GM23248 (cell line): ENCODE data around the gene CETN1. TPM values are rescaled to one million over a fixed set of nuclear protein-coding genes. Genes with fewer than 3 reads are reported as not detected.

ENCODE experiments used
- DNase-seq: peaks from one replicate; pipeline ENCODE4 v3.0.0-alpha.2; 2015
- H2AFZ ChIP-seq: fragments of 200-600 bp; sonication (generic); 2 replicates; pipeline ENCODE4 v1.6.1; 2016; ENCODE audit warnings: antibody characterized with exemption
- H3F3A ChIP-seq: fragments of 200-600 bp; sonication (generic); 2 replicates; pipeline ENCODE4 v1.6.1; 2016; ENCODE audit warnings: mild to moderate bottlenecking, antibody characterized with exemption, mixed run types; ENCODE audit not compliant: insufficient read depth
- H3K27ac ChIP-seq: fragments of 200-600 bp; sonication (generic); 2 replicates; pipeline ENCODE4 v1.5.1; 2016; ENCODE audit warnings: mild to moderate bottlenecking
- H3K27me3 ChIP-seq: fragments of 200-600 bp; sonication (generic); replicated peaks from 2 replicates; pipeline ENCODE4 v1.6.1; 2016; ENCODE audit warnings: mild to moderate bottlenecking; ENCODE audit not compliant: insufficient read depth
- H3K36me3 ChIP-seq: fragments of 200-600 bp; sonication (generic); 2 replicates; pipeline ENCODE4 v1.6.1; 2016; ENCODE audit warnings: low read depth, mild to moderate bottlenecking
- H3K4me1 ChIP-seq: fragments of 200-600 bp; sonication (generic); 2 replicates; pipeline ENCODE4 v1.6.1; 2016; ENCODE audit warnings: mild to moderate bottlenecking; ENCODE audit not compliant: insufficient read depth
- H3K4me2 ChIP-seq: fragments of 200-600 bp; sonication (generic); one replicate; pipeline ENCODE4 v1.6.1; 2016; ENCODE audit warnings: mild to moderate bottlenecking; ENCODE audit not compliant: unreplicated experiment
- H3K4me3 ChIP-seq: fragments of 200-600 bp; sonication (generic); 2 replicates; pipeline ENCODE4 v1.5.1; 2016; ENCODE audit warnings: mild to moderate bottlenecking
- H3K79me2 ChIP-seq: fragments of 200-600 bp; sonication (generic); 2 replicates; pipeline ENCODE4 v1.6.1; 2016; ENCODE audit warnings: mild to moderate bottlenecking; ENCODE audit not compliant: insufficient read depth
- H3K9ac ChIP-seq: fragments of 200-600 bp; sonication (generic); 2 replicates; pipeline ENCODE4 v1.6.1; 2016; ENCODE audit warnings: mild to moderate bottlenecking
- H3K9me2 ChIP-seq: fragments of 200-600 bp; sonication (generic); 2 replicates; pipeline ENCODE4 v1.6.1; 2016; ENCODE audit warnings: mixed run types, mild to moderate bottlenecking, moderate library complexity; ENCODE audit not compliant: insufficient read depth
- H3K9me3 ChIP-seq: fragments of 200-600 bp; sonication (generic); one replicate; pipeline ENCODE4 v1.6.1; 2017; ENCODE audit warnings: low read depth
- H4K20me1 ChIP-seq: fragments of 200-600 bp; sonication (generic); 2 replicates; pipeline ENCODE4 v1.6.0; 2016; ENCODE audit not compliant: insufficient read depth
- EZH2 ChIP-seq: fragments of 200-600 bp; sonication (generic); IDR thresholded peaks from 2 replicates; pipeline ENCODE4 v1.6.1; 2018; ENCODE audit warnings: antibody characterized with exemption, mild to moderate bottlenecking; ENCODE audit not compliant: insufficient read depth, poor library complexity, severe bottlenecking
- EZH2phosphoT487 ChIP-seq: fragments of 200-600 bp; sonication (generic); IDR thresholded peaks from 2 replicates; pipeline ENCODE4 v1.6.1; 2018; ENCODE audit warnings: antibody characterized with exemption, moderate library complexity, mild to moderate bottlenecking, low read depth; ENCODE audit not compliant: insufficient read depth
- WGBS, 2 experiments: methylation state at CpG; one replicate each; pipeline ENCODE4 v1.1.6; 2015 to 2017; ENCODE audit warnings: low lambda C conversion rate in 2 of 2, low coverage in 1 of 2; ENCODE audit errors: missing lambda C conversion rate in 2 of 2; 5-methylcytosine and 5-hydroxymethylcytosine counted together
- in situ Hi-C: fragments of 300-500 bp; cut with MboI; formaldehyde crosslinking; loops from 2 replicates; pipeline ENCODE4 v1.15.0; 2020
- polyA plus RNA-seq: library from polyadenylated mRNA; unstranded; fragments of >200 nt; fragmentation: Nextera tagmentation; extraction: Ambion mirVana; gene quantifications from 2 replicates; pipeline ENCODE4 v1.2.1, GENCODE V29; 2016
- total RNA-seq: library from RNA; depleted of rRNA; stranded (reverse); fragments of >200 nt; shearing (Covaris generic); gene quantifications from 2 replicates; pipeline ENCODE4 v1.2.3, GENCODE V29; 2014

The CETN1 gene
- total and polyA plus RNA-seq, 2 experiments from 2014 or later: not detected

- Histone ChIP-seq H3K4me3 (no peak overlapping the region), H3K9ac (no peak overlapping the region), H3K4me2 (no peak overlapping the region), H3F3A (no peaks in the 10 kb centered on the region), H3K4me1 (no peaks in the 10 kb centered on the region), H3K36me3 (no peaks in the 10 kb centered on the region), H3K79me2 (no peaks in the 10 kb centered on the region), H3K9me3 (no peaks in the 10 kb centered on the region), H4K20me1 (no peaks in the 10 kb centered on the region), H3K27ac (no peak overlapping the region), H3K27me3 (peaks cover 7% of the 10 kb centered on the region; the same call in 1 of the 2 replicates), H3K9me2 (no peaks in the 10 kb centered on the region), H2AFZ (no peak overlapping the region)
- no peak for TF ChIP-seq EZH2
- no peak for TF ChIP-seq EZH2phosphoT487
- in situ Hi-C loops: no loop called here
- WGBS, 2 experiments: 7% methylated on average over 4 of the region's 4 CpGs
- DNase-seq: no peak
Observed at GRCh38 chr18:543447-544078, 36.6 kb upstream of the CETN1 start.

DNA sequence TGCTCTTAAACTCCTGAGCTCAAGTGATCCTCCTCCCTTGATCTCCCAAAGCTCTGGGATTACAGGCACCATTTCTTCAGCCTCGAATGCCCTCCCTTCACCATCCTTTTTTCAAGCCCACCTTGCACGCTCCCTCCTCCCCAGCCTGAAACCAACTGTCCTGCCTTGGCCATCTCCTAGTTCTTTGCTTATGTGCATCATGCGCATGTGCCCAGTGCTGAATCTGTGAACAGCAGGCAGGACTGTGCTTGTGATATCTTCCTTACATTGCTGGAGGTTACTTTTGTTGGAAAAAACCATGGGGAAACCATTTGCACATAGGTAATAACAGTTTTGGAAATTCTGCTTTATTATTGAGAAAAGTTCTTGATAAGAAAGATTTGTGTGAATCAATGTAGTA is 30.2 kb upstream of the CETN1 start:
- Histone ChIP-seq H3K27ac (no peak overlapping the region), H3K9me2 (no peaks in the 10 kb centered on the region), H4K20me1 (no peaks in the 10 kb centered on the region), H2AFZ (no peak overlapping the region), H3K27me3 (0 out of 2 replicates have a peak, but pooled peaks cover 7% of the 10 kb centered on the region), H3K4me1 (no peaks in the 10 kb centered on the region), H3K4me3 (no peak overlapping the region), H3K36me3 (no peaks in the 10 kb centered on the region), H3F3A (no peaks in the 10 kb centered on the region), H3K9me3 (no peaks in the 10 kb centered on the region), H3K4me2 (no peak overlapping the region), H3K79me2 (no peaks in the 10 kb centered on the region), H3K9ac (no peak overlapping the region)
- 69 to 70% methylated on average over 3 of the region's 3 CpGs for WGBS, 2 experiments
- DNase-seq: no peak
- in situ Hi-C loops: loop anchor here (5.0 kb wide), 1 partner anchor 47 kb away; the partner anchor contains the start of gene CLUL1
- TF ChIP-seq EZH2phosphoT487 (no peak), EZH2 (no peak)

DNA sequence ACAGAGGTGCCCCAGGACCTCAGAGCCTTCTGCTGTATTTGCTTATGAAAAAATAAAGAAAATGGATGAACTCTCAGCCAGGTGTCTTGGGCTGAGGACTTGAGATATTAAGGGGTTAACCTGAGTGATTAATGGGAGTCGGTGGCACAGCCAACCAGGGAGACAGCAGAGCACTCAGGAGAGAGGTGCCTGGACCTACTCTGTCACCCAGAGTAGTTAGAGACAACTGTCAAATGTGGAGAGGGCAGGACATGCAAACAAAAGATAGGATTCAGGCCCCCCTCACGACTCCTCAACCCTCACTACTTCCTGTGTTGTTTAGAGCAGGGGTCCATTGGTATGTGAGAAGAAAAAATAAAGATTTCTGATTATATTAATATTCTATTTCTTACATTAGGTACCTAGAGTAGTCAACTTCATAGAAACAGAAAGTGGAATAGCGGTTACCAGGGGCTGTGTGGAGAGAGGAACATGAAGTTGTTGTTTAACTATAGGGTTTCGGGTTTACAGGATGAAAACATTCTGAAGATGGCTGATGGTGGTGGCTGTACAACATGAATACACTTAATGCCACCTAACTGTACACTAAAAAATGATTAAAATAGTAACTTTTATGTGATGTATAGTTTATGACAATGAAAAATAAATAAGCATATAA is 28.6 kb upstream of the CETN1 start:
- Histone ChIP-seq H3K9ac (no peak overlapping the region), H3K9me3 (no peaks in the 10 kb centered on the region), H3K4me3 (no peak overlapping the region), H3K4me1 (no peaks in the 10 kb centered on the region), H4K20me1 (no peaks in the 10 kb centered on the region), H3F3A (no peaks in the 10 kb centered on the region), H3K27me3 (0 out of 2 replicates have a peak, but pooled peaks cover 3% of the 10 kb centered on the region), H3K36me3 (no peaks in the 10 kb centered on the region), H2AFZ (no peak overlapping the region), H3K4me2 (no peak overlapping the region), H3K9me2 (no peaks in the 10 kb centered on the region), H3K79me2 (no peaks in the 10 kb centered on the region), H3K27ac (no peak overlapping the region)
- WGBS, 2 experiments: 54 to 55% methylated on average over 4 of the region's 4 CpGs
- DNase-seq: no peak
- in situ Hi-C loops: no loop called here
- TF ChIP-seq EZH2 (no peak), EZH2phosphoT487 (no peak)

DNA sequence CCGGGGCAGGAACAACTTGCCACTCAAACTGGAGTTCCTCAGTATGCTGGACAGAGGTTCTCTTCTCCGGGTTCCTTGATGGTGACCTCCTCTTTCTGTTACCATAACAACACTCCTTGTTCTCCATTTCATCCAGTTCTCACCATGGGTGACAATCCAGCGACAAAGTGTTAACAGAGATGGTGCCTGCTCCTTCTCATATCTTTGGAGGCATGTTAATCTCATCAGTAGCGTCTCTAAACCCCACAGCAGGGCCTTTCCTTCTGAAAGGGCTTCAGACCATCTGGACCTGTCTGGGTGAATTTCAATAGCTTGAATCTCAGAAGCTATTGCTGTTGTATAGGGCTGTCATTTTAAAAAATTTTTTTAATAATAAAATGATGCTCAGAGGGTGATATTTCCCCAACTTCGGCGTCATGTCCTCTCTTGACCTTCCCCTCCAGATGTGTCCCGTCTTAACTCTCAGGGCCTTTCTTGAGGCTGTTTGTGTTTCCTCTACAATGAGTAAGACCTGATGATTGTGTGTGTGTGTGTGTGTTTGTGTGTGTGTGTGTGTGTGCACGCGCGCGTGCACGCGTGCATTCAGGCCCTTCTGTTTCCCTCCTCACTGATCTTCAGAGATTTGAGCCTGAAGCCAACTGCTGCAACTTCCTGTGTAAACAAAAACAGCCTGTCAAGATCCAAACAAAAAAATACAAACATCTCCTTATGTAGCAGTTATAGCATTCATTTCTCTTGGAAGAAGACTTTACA is 24.3 kb upstream of the CETN1 start:
- peak; percentile 26 for DNase-seq
- in situ Hi-C loops: no loop called here
- 42 to 46% methylated on average over 13 of the region's 13 CpGs for WGBS, 2 experiments
- no peaks in the 10 kb centered on the region for H4K20me1 ChIP-seq
- H3F3A ChIP-seq: no peaks in the 10 kb centered on the region
- no peaks in the 10 kb centered on the region for H3K9me2 ChIP-seq
- no peak overlapping the region for H3K9ac ChIP-seq
- H2AFZ ChIP-seq: no peak overlapping the region
- H3K36me3 ChIP-seq: no peaks in the 10 kb centered on the region
- no peaks in the 10 kb centered on the region for H3K9me3 ChIP-seq
- TF ChIP-seq EZH2phosphoT487 (no peak), EZH2 (no peak)
- H3K27me3 ChIP-seq: no peaks in the 10 kb centered on the region
- H3K27ac ChIP-seq: no peak overlapping the region
- H3K4me3 ChIP-seq: no peak overlapping the region
- no peak overlapping the region for H3K4me2 ChIP-seq
- no peaks in the 10 kb centered on the region for H3K79me2 ChIP-seq
- no peaks in the 10 kb centered on the region for H3K4me1 ChIP-seq
